HEK293 (cell line): ENCODE results near the gene TMEM151B.

Source experiments
- GLI4 ChIP-seq: fragments of 450-650 bp; formaldehyde crosslinking; IDR thresholded peaks from 2 replicates; pipeline ENCODE4 v1.5.1; 2016; ENCODE audit warnings: missing biosample characterization, missing genetic modification characterization
- KLF16 ChIP-seq: fragments of 450-650 bp; formaldehyde crosslinking; IDR thresholded peaks from 2 replicates; pipeline ENCODE4 v1.5.1; 2017; ENCODE audit warnings: missing biosample characterization, missing genetic modification characterization
- PRDM10 ChIP-seq: fragments of 450-650 bp; formaldehyde crosslinking; IDR thresholded peaks from 2 replicates; pipeline ENCODE4 v1.5.1; 2016; ENCODE audit warnings: missing biosample characterization, missing genetic modification characterization
- PRDM2 ChIP-seq: fragments of 450-650 bp; formaldehyde crosslinking; IDR thresholded peaks from 2 replicates; pipeline ENCODE4 v1.5.1; 2016; ENCODE audit warnings: missing biosample characterization, missing genetic modification characterization, borderline replicate concordance
- REST ChIP-seq: fragments of 450-650 bp; formaldehyde crosslinking; IDR thresholded peaks from 2 replicates; pipeline ENCODE4 v1.5.1; 2016; ENCODE audit warnings: missing biosample characterization, missing genetic modification characterization
- ZBTB11 ChIP-seq: fragments of 450-650 bp; formaldehyde crosslinking; conservative IDR thresholded peaks from 2 replicates; pipeline ENCODE4 v1.5.1; 2016; ENCODE audit warnings: low read depth, missing biosample characterization, missing genetic modification characterization
- ZBTB20 ChIP-seq: fragments of 450-650 bp; formaldehyde crosslinking; IDR thresholded peaks from 2 replicates; pipeline ENCODE4 v1.5.1; 2016; ENCODE audit warnings: missing biosample characterization, missing genetic modification characterization
- ZBTB21 ChIP-seq: fragments of 450-650 bp; formaldehyde crosslinking; IDR thresholded peaks from 2 replicates; pipeline ENCODE4 v1.5.1; 2017; ENCODE audit warnings: missing biosample characterization, missing genetic modification characterization
- ZFP41 ChIP-seq: fragments of 450-650 bp; formaldehyde crosslinking; IDR thresholded peaks from 2 replicates; pipeline ENCODE4 v1.5.1; 2016; ENCODE audit warnings: missing biosample characterization, missing genetic modification characterization, borderline replicate concordance
- ZFP69B ChIP-seq: fragments of 450-650 bp; formaldehyde crosslinking; IDR thresholded peaks from 2 replicates; pipeline ENCODE4 v1.5.1; 2016; ENCODE audit warnings: missing biosample characterization, missing genetic modification characterization
- ZNF10 ChIP-seq: fragments of 450-650 bp; formaldehyde crosslinking; IDR thresholded peaks from 2 replicates; pipeline ENCODE4 v1.5.1; 2017; ENCODE audit warnings: missing biosample characterization, missing genetic modification characterization
- ZNF157 ChIP-seq: fragments of 450-650 bp; formaldehyde crosslinking; IDR thresholded peaks from 2 replicates; pipeline ENCODE4 v1.5.1; 2016; ENCODE audit warnings: missing biosample characterization, missing genetic modification characterization
- ZNF184 ChIP-seq: fragments of 450-650 bp; IDR thresholded peaks from 2 replicates; pipeline ENCODE4 v1.5.1; 2018; ENCODE audit warnings: missing biosample characterization, mild to moderate bottlenecking, missing genetic modification characterization
- ZNF324 ChIP-seq: fragments of 450-650 bp; formaldehyde crosslinking; IDR thresholded peaks from 2 replicates; pipeline ENCODE4 v1.5.1; 2016; ENCODE audit warnings: missing biosample characterization, missing genetic modification characterization
- ZNF350 ChIP-seq: fragments of 450-650 bp; formaldehyde crosslinking; IDR thresholded peaks from 2 replicates; pipeline ENCODE4 v1.5.0; 2017; ENCODE audit warnings: missing biosample characterization, mild to moderate bottlenecking, missing genetic modification characterization
- ZNF37A ChIP-seq: fragments of 450-650 bp; IDR thresholded peaks from 2 replicates; pipeline ENCODE4 v1.5.1; 2018; ENCODE audit warnings: missing biosample characterization, missing genetic modification characterization
- ZNF398 ChIP-seq: fragments of 450-650 bp; formaldehyde crosslinking; IDR thresholded peaks from 2 replicates; pipeline ENCODE4 v1.5.1; 2017; ENCODE audit warnings: missing biosample characterization, missing genetic modification characterization
- ZNF433 ChIP-seq: fragments of 450-650 bp; formaldehyde crosslinking; IDR thresholded peaks from 2 replicates; pipeline ENCODE4 v1.5.1; 2016; ENCODE audit warnings: missing biosample characterization, missing genetic modification characterization, low read depth
- ZNF549 ChIP-seq: fragments of 450-650 bp; IDR thresholded peaks from 2 replicates; pipeline ENCODE4 v1.5.1; 2018; ENCODE audit warnings: missing biosample characterization, missing genetic modification characterization, mild to moderate bottlenecking, inconsistent platforms, moderate library complexity
- ZNF626 ChIP-seq: fragments of 450-650 bp; sonication (Bioruptor Pico); formaldehyde crosslinking; IDR thresholded peaks from 2 replicates; pipeline ENCODE4 v1.5.1; 2018; ENCODE audit warnings: missing biosample characterization, missing genetic modification characterization, inconsistent platforms
- ZNF837 ChIP-seq: fragments of 450-650 bp; formaldehyde crosslinking; IDR thresholded peaks from 2 replicates; pipeline ENCODE4 v1.5.1; 2016; ENCODE audit warnings: missing biosample characterization, missing genetic modification characterization

TMEM151B gene

GRCh38 chr6:44221291-44221960, 48.8 kb upstream of the TMEM151B start (continued):
- peak; percentile 52 for TF ChIP-seq ZNF398
- 0 out of 2 replicates have a peak, but pooled peaks have one; percentile 17 for TF ChIP-seq ZNF324
- peak; percentile 56; the same call in 1 of the 2 replicates for TF ChIP-seq ZFP69B (tag by site-specific recombination)
- TF ChIP-seq ZNF433 (tag by site-specific recombination), result no peak
- TF ChIP-seq ZNF626 (tag by site-specific recombination), result no peak
- peak; percentile 50; the same call in 1 of the 2 replicates for TF ChIP-seq ZNF184
- TF ChIP-seq ZNF10 (tag by site-specific recombination), result no peak
- TF ChIP-seq ZNF37A (tag by site-specific recombination), result no peak
- TF ChIP-seq KLF16 (tag by site-specific recombination), result peak; percentile 74; the same call in 1 of the 2 replicates
- no peak for TF ChIP-seq ZNF837 (tag by site-specific recombination)
- no peak for TF ChIP-seq REST (tag by site-specific recombination)
- peak; percentile 91 for TF ChIP-seq PRDM10
- TF ChIP-seq GLI4 (tag by site-specific recombination), result no peak
- TF ChIP-seq ZNF549 (tag by site-specific recombination), result no peak
- TF ChIP-seq ZNF350 (tag by site-specific recombination), result no peak
- TF ChIP-seq PRDM2 (tag by site-specific recombination), result no peak
- TF ChIP-seq ZFP41 (tag by site-specific recombination), result no peak
- TF ChIP-seq ZBTB11 (tag by site-specific recombination), result no peak
- TF ChIP-seq ZNF157 (tag by site-specific recombination), result no peak
- TF ChIP-seq ZBTB20 (tag by site-specific recombination), result peak; percentile 84
- TF ChIP-seq ZBTB21 (tag by site-specific recombination), result no peak
